ENCODE data around the gene NBEA.

Gene NBEA

DNA sequence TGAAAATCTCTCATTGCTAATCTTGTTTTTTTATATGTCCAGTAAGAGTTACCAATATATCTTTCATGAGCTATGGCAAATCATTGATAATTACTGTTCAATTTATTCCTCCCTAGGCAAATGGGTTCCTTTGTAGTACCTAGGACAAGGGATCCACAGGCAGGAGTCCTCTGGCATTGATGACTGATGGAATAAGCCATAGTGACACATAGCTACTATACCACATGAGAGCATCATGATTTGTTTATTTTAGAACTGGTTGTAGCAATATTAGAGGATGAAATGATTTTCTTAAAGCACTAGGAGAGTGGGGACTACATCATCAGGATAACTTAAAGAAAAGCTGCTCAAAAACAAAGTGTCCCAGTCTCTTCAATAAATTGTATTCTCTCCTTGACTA lies 556.2 kb downstream of the NBEA start:
- H3K27ac ChIP-seq (ENCODE audit: poor library complexity, severe bottlenecking): no peak overlapping the region
- DNase-seq (ENCODE audit: low spot score) (no peak), ATAC-seq (ENCODE audit: low read depth) (no peak)
- no peak overlapping the region for H3K4me3 ChIP-seq (ENCODE audit: severe bottlenecking)
- no peaks in the 10 kb centered on the region for H3K36me3 ChIP-seq (ENCODE audit: low read depth)
- TF ChIP-seq CTCF (IDR thresholded peaks at IDR 0.05; ENCODE audit: poor library complexity, severe bottlenecking): no peak
- H3K4me1 ChIP-seq (ENCODE audit: insufficient read depth, poor library complexity, severe bottlenecking): no peaks in the 10 kb centered on the region
- H3K27me3 ChIP-seq (ENCODE audit: insufficient read depth, poor library complexity, severe bottlenecking): no peaks in the 10 kb centered on the region
- H3K9me3 ChIP-seq (ENCODE audit: severe bottlenecking): no peaks in the 10 kb centered on the region

- no peak for DNase-seq (ENCODE audit: low spot score)
- no peaks in the 10 kb centered on the region for H3K9me3 ChIP-seq (ENCODE audit: severe bottlenecking)
- H3K27ac ChIP-seq (ENCODE audit: poor library complexity, severe bottlenecking): no peak overlapping the region
- no peaks in the 10 kb centered on the region for H3K27me3 ChIP-seq (ENCODE audit: insufficient read depth, poor library complexity, severe bottlenecking)
- no peaks in the 10 kb centered on the region for H3K4me1 ChIP-seq (ENCODE audit: insufficient read depth, poor library complexity, severe bottlenecking)
- no peak for ATAC-seq (ENCODE audit: low read depth)
- H3K36me3 ChIP-seq (ENCODE audit: low read depth): no peaks in the 10 kb centered on the region
- TF ChIP-seq CTCF (IDR thresholded peaks at IDR 0.05; ENCODE audit: poor library complexity, severe bottlenecking): no peak
- H3K4me3 ChIP-seq (ENCODE audit: severe bottlenecking): no peak overlapping the region
Observed at GRCh38 chr13:35499196-35499662, 557.2 kb downstream of the NBEA start.

- Histone ChIP-seq H3K36me3 (ENCODE audit: low read depth) (no peaks in the 10 kb centered on the region), H3K27ac (ENCODE audit: poor library complexity, severe bottlenecking) (no peak overlapping the region), H3K4me3 (ENCODE audit: severe bottlenecking) (no peak overlapping the region), H3K4me1 (ENCODE audit: insufficient read depth, poor library complexity, severe bottlenecking) (no peaks in the 10 kb centered on the region), H3K27me3 (ENCODE audit: insufficient read depth, poor library complexity, severe bottlenecking) (no peaks in the 10 kb centered on the region), H3K9me3 (ENCODE audit: severe bottlenecking) (no peaks in the 10 kb centered on the region)
- no peak for TF ChIP-seq CTCF (IDR thresholded peaks at IDR 0.05; ENCODE audit: poor library complexity, severe bottlenecking)
- ATAC-seq (ENCODE audit: low read depth) (no peak), DNase-seq (ENCODE audit: low spot score) (no peak)
Observed at GRCh38 chr13:35499676-35500075, 557.6 kb downstream of the NBEA start.

- ATAC-seq (ENCODE audit: low read depth) (no peak), DNase-seq (ENCODE audit: low spot score) (no peak)
- H3K27me3 ChIP-seq (ENCODE audit: insufficient read depth, poor library complexity, severe bottlenecking): no peaks in the 10 kb centered on the region
- no peak for TF ChIP-seq CTCF (IDR thresholded peaks at IDR 0.05; ENCODE audit: poor library complexity, severe bottlenecking)
- H3K36me3 ChIP-seq (ENCODE audit: low read depth): no peaks in the 10 kb centered on the region
- no peak overlapping the region for H3K27ac ChIP-seq (ENCODE audit: poor library complexity, severe bottlenecking)
- H3K4me1 ChIP-seq (ENCODE audit: insufficient read depth, poor library complexity, severe bottlenecking): no peaks in the 10 kb centered on the region
- no peak overlapping the region for H3K4me3 ChIP-seq (ENCODE audit: severe bottlenecking)
- no peaks in the 10 kb centered on the region for H3K9me3 ChIP-seq (ENCODE audit: severe bottlenecking)
Observed at GRCh38 chr13:35500144-35500543, 558.1 kb downstream of the NBEA start.

DNA sequence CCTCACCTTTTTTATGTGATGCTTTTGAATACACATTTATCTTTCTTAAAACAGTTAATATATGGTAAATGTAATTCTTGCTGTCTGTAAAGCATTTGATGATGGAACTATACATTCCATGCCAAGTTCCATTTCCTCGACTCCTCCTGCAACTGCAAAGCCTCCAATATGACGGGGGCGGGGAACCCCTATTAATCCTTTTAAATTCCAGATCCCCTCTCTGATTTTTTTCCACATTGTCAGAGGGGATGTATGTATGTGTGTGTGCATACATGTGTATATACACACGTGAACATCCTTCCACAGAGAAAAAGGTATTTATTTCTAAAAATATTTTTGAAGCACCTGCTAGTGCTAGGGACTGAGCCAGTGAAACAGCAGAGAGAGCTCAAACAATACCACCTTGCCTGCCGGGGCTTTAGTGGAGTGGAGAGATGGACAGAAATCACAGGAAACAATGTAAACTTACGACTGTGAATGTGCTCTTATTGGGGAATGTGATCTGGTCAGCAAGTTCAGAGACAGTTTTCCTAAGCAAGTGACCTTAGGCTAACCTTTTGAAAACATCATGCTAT lies 559.7 kb downstream of the NBEA start:
- Histone ChIP-seq H3K36me3 (ENCODE audit: low read depth) (no peaks in the 10 kb centered on the region), H3K4me3 (ENCODE audit: severe bottlenecking) (no peak overlapping the region), H3K27me3 (ENCODE audit: insufficient read depth, poor library complexity, severe bottlenecking) (no peaks in the 10 kb centered on the region), H3K27ac (ENCODE audit: poor library complexity, severe bottlenecking) (no peak overlapping the region), H3K4me1 (ENCODE audit: insufficient read depth, poor library complexity, severe bottlenecking) (no peaks in the 10 kb centered on the region), H3K9me3 (ENCODE audit: severe bottlenecking) (no peaks in the 10 kb centered on the region)
- no peak for TF ChIP-seq CTCF (IDR thresholded peaks at IDR 0.05; ENCODE audit: poor library complexity, severe bottlenecking)
- ATAC-seq (ENCODE audit: low read depth) (no peak), DNase-seq (ENCODE audit: low spot score) (no peak)

All from RWPE2 (cell line).